NCI-H1092 treated with DMSO at 0.1 percent for 48 hours (cell line): ENCODE results near the gene JAKMIP2.
"Not testable (repeated sequence)": the region's sequence is repeated elsewhere in the genome, so short reads cannot be mapped to it uniquely, and the experiment has no call there.

Experiments
- DNase-seq: peaks from one replicate; lab custom pipeline; 2025; lab: John Stamatoyannopoulos, UW

JAKMIP2 gene

DNA sequence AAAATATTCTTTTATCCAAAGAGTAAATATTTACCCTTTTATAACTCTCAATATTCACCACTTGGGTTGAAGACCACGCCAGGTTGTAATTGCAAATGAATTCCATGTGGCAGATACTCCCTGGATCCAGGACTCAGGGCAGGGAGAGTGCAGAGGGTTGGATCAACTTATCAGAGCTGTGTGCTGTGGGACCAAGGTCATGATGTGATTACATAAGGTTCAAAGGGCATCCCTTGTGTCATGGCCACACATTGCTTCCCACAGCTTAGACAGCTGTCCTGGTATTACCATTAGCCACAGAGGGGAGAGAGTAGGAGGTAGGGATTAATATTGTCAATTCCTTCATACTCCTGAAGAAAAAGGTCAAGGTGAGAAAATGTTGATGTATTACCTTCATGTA lies 133.9 kb downstream of the JAKMIP2 start:
- DNase-seq: no peak

GRCh38 chr5:147645197-147645596 lies 137.3 kb downstream of the JAKMIP2 start:
- DNase-seq: no peak

- DNase-seq: no peak
Observed at GRCh38 chr5:147644460-147644859, 138.1 kb downstream of the JAKMIP2 start.

GRCh38 chr5:147643142-147643541 lies 139.4 kb downstream of the JAKMIP2 start:
- DNase-seq: no peak

GRCh38 chr5:147642666-147643065 lies 139.9 kb downstream of the JAKMIP2 start:
- no peak for DNase-seq

- no peak for DNase-seq
Observed at GRCh38 chr5:147639321-147639720, 143.2 kb downstream of the JAKMIP2 start.

DNA sequence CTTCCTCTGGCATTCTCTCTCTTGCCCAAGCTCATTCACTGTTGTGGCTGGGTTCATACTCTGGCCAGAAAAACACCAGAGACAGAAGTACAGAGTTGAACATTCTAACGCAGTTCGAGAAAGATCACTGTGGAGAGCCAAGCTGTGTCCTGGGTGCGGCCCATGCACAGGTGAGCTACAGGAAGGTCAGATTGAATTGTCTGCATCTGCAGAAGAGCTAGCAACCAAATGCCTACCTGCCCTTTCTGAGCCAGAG lies 145.9 kb downstream of the JAKMIP2 start:
- no peak for DNase-seq

GRCh38 chr5:147635882-147636728 lies 146.4 kb downstream of the JAKMIP2 start:
- no peak for DNase-seq

DNA sequence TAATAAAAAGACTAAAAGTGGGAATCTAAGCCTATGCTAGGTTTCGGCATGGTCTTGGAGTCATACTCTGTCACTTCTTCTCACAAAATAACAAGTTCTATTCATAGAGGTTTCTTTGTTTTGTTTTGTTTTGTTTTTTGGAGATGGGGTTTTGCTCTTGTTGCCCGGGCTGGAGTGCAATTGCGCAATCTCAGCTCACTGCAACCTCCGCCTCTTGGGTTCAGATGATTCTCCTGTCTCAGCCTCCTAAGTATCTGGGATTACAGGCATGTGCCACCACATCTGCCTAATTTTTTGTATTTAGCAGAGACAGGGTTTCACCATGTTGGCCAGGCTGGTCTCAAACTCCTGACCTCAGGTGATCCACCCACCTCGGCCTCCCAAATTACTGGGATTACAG lies 147.1 kb downstream of the JAKMIP2 start:
- DNase-seq: not testable (repeated sequence)

GRCh38 chr5:147633173-147633572 lies 149.4 kb downstream of the JAKMIP2 start:
- DNase-seq: no peak

DNA sequence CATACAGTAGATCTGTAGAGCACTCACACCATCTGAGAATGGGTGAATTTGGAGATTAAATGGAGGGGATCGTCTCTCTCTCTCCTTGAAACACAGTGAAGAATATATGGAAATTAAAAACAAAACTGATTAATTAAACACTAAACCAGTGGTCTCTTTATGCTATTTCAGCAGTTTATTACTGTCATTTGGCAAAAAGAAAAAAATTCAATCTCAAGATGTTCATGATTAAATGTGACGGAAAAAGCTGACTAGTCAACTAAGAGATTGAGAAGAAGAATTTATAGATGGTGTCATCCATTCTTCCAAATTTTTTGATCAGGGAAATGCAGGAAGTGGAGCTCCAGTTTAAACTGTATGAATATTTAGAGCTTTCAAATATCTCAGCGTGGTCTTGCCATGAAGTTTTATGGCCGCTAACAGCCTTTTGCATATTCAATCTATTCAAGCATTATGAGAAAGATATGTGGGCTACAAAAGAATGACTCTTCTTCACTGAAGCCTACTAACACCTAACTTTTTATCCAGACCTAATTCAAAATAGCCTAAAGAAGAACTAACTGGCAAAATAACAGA lies 151.0 kb downstream of the JAKMIP2 start:
- DNase-seq: no peak

DNA sequence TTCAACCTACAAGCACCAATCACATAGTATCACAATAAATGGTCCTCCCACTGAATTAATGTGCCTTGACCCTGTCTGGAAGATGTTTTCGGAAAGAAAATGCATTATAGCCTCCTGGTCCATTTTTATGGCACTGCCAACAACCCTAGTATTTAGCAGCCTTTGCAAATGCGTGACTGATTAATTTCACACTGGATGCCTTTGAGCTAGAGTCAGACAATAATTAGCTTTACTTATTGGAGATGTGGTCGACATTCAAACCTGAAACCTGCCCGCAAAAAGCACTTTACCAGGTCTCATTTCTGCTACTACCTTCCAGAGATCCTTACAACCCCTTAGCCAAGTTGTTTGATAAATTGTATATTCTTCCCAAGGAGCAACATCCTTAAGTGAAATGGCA lies 153.3 kb downstream of the JAKMIP2 start:
- no peak for DNase-seq

DNA sequence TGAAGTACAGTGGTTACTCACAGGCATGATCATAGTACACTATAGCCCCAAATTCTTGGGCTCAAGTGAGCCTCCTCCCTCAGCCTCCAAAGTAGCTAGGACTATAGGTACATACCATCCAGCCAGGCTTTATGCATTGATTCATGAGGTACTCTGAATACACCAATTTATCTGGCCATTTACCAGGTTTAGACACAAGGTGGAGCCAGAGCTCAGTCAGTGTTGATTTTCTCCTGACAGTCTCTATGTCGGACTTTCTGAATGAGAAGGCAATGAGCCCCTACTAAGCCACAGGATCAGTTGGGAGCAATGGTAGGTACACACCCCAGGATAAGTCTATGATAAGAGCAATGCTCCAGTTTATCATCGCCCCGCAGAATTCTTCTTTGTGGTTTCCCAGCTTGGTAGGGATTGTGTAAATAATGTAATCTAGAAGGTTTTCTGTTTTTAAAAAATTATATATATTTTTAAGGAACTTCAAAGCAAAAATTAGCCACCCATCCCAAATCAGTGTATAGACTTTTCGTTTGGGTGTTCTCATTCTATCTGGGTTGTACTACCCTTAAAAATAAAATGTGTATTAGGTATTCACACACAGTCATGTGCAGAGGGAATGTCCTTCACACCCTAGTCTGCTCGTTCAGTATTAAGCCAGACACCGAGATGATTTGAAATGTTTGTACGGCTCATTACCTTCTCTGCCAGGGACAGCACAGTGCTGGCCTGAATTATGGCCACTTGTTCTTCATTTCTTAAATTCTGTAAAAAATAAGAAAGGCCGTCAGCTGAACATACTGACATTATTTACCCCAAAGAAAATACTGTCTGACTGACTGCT lies 154.3 kb downstream of the JAKMIP2 start:
- DNase-seq: peak; percentile 63

GRCh38 chr5:147626464-147626863 lies 156.1 kb downstream of the JAKMIP2 start:
- DNase-seq: no peak

- no peak for DNase-seq
Observed at GRCh38 chr5:147621016-147621415, 161.5 kb downstream of the JAKMIP2 start.

GRCh38 chr5:147619281-147619878 lies 163.1 kb downstream of the JAKMIP2 start:
- DNase-seq: no peak

DNA sequence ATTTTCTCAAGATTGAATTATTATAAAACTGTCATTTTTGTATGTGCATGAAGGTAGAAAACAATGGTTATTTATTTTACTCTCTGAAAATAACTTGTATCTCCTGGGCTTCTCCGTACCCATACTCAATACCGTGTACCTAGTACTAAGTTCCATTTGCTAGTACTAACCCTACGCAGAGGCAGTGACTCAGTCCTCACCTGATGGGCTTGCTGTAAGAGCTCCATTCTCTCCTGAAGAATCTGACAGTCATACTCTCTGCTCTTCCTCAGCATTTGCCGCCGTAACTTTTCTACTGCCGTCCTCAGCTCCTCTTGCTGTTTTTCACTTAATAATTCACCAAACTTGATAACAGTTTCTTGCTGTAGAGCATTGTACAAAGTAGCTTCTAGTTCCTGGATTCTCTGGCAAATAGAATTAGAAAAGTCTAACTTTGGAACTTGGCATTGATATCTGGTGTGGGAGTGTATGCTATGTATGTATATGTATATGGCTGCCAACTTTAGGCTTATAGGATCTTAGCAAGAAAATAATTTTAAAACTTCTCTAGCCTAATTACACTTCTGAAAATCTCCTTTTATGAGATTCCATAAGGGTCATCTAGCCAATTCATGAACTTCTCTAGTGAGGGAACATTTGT lies 164.7 kb downstream of the JAKMIP2 start:
- no peak for DNase-seq

DNA sequence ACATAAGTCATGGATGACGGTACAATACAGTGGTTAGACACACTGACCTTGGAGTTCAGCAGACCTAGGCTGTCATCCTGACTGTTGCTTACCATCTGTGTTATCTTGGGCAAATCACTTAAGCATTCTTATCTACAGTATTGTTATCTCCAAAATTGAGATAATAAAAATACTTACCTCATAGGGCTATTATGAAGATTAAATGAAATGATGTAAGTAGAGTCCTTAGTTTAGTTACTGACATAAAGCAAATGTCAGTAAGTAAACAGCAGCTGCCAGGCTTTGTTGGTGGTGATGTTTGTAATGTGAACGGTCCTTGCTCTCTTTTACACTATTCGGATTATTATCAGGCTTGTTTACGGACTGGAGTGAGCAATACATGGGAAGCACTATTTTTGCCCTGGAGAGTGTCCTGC lies 165.3 kb downstream of the JAKMIP2 start:
- no peak for DNase-seq

GRCh38 chr5:147616421-147616820 lies 166.1 kb downstream of the JAKMIP2 start:
- DNase-seq: no peak

DNA sequence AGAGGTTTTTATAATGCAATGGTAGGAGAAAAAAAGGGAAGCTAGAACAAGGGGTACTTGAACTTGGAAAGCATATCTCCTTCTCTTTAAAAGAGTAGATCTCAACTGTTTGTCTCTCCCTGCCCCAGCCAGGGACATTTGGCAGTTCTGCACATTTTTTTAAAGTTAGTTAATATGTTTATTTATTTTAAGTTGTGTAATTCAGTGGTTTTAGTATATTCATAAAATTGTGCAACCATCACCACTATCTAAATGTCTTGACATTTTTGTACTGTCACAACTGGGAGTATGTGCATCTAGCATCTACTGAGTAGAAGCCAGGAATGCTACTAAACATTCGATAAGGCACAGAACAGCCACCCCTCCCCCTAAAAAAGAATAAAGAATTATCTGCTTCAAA lies 169.2 kb downstream of the JAKMIP2 start:
- no peak for DNase-seq

GRCh38 chr5:147611483-147611882 lies 171.0 kb downstream of the JAKMIP2 start:
- DNase-seq: no peak

DNA sequence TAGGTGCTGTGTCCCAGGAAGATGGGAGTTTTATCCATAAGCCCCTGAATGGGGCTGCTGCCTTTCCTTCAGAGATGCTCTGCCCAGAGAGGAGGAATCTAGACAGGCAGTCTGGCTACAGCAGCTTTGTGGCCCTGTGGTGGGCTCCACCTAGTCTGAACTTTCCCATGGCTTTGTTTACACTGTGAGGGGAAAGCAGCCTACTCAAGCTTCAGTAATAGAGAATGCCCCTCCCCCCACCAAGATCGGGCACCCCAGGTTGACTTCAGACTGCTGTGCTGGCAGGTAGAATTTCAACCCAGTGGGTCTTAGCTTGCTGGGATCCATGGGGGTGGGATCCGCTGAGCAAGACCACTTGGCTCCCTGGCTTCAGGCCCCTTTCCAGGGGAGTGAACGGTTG lies 171.7 kb downstream of the JAKMIP2 start:
- DNase-seq: no peak
